NT2/D1 (cell line): ENCODE data around the gene BMPER.

ENCODE experiments used
- SUZ12 ChIP-seq: IDR thresholded peaks from 2 replicates; pipeline ENCODE4 v1.6.1; 2011; ENCODE audit not compliant: insufficient read length, insufficient read depth; ENCODE audit errors: extremely low read depth
- YY1 ChIP-seq: IDR thresholded peaks from 2 replicates; pipeline ENCODE4 v1.6.1; 2011; ENCODE audit not compliant: insufficient read length, insufficient read depth

- TF ChIP-seq YY1: no peak
- no peak for TF ChIP-seq SUZ12
Observed at GRCh38 chr7:34091321-34091917, 186.1 kb downstream of the BMPER start.
